Measurements from ENCODE around the gene POU3F2.

Gene POU3F2

DNA sequence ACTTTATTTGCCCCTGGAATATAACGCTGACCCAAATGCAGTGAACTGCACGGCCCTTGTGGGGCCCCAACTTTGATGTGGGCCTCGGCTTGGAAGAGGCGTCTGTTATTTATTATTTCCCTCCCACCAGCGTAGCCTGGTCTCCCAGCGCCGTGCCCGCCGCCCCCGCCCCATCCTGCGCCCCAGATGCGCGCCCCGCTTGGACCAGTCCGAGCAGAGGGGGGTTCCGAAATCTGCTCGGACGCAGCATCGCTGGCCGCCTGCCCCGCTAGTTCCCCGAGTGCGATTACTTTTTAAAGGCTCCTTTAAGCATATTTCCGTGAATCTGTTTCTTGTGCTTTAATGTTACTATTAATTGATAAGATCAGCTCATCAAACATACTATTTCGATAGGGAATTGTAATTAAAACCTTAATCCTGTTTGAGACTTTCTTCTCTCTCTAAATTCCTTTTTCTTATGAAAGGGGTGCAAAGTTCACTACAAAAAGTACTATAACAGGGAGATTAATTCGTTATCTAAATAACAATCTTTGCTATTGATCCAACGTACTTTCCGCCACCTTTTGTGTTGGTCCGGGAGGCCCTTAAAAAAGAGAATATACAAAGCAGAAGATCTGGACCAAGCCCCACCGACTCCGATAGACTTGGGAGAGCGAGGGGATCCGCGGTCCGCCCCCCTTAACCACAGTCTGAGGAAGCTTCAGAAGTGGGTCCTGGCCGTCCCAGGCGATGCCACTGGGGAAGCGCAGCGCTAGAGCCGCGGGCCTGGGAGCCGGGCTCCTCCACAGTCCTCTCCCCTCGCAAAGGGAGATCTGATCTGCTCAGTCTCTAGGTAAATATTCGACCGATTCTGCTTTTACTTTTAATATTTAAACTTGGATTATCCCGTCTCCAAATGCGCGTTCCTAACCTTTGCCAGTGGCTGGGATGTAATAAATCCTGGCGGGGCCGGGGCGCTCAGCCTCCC is 10.2 kb downstream of the POU3F2 start:
- no peak for DNase-seq

DNA sequence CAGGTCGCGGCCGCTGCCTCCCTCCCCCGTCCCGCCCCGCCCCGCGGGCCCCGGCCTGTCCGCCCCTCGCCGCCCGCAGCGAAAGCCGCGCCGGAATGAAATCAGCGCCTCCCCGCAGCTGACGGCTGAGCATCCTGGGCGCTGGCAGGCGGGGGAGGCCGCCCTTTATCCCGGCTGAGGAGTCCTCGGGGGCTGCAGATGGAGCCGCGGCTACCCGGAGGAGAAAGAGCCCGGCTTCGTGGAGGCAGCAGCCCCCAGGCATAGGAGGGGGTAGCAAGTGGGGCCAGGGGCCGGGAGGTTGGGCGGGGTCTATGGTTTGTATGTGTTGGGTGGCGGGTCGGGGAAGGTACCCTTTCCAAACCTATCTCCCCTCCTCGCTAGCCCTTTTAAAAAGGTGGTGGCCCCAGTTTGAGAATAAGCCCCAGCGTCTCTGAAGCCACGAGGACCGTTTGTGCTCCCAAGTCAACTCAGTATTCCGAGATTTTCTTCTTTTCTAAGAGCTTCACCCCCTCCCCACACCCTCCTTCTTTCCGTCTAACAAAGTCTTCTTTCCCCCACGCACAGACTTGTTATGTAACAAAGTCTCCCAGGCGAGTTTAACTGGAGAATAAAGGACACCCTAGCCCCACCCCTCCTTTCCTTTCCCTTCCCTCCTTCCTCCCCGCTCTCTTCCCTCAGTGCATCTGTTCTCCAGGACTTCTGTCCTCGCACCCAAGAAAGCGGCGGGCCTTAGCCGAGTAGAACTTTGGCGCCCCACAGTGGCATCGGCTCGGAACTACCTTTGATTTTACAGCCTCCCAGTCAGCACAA is 11.0 kb downstream of the POU3F2 start:
- peak; percentile 72 for DNase-seq

- DNase-seq, result no peak
These were observed 11.6 kb downstream of the POU3F2 start for GRCh38 chr6:98846021-98846380.

DNA sequence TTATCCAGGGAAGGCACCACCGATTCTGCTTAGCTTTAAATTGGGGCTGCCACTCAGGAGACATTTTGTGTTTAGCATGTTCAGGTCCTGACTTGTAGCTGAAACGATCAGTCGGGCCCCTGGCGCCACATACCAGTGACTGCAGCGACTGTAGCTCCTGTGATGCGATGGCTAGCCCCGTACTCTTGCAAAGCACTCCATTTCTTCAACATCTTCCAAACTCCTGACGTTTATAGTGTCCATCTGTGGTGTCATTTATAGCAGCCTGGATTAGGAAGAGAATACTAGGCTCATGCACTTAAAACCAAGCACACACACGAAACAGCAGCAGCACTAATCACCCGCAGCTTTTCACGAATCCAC is 13.0 kb downstream of the POU3F2 start:
- no peak for DNase-seq

- no peak for DNase-seq
These were observed 13.6 kb downstream of the POU3F2 start for GRCh38 chr6:98847779-98848538.

DNA sequence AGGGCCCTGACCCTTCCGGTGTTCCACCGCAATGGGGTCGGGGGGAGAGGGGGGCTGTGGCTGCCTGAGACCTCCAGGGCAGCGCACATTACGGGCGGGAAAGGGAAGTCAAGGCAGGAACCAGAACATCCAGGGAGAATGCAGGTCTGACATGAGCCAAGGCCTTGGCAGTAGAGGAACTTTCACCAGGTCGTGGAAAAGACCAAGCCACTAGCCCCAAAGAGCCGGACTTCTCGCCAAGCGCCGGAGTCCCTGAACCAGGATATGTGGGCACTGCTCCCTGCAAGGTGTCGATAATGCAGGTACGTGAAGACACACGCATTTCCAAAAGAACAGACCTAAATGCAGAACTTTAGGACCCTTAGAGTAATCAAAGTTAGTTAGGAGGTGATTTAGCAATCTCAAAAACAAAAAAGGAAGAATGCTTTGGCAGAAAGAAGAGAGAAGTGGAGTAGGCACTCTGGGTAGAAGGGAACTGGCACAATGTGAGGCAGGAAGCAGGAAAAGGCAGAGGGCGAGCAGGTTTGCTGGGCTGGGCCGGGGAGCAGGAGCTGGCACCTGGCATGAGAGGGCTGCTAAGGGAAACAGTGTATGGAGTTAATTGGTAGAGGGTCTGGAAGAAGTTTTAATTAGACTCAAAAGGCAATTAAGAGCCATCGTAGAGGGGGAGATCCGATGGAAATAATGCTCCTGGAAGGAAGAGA is 14.3 kb downstream of the POU3F2 start:
- no peak for DNase-seq

DNA sequence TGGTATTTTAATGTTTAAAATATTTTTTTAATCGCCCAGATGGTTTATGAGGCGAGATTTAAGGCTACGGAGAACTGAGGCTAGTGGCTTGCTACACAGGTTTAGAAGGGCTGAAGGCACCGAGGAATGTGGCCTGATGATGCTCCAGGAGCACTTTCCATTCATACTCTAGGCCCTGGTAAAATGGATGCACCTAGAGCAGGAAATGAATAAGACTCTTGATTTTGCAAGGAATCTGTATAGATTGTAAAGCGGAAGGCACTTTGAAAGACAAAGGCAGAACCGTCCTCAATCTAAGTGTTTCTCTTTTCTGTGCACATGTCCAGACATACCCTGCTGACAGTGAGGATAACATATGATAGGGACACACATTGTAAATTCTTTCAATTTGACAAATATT is 30.1 kb downstream of the POU3F2 start:
- no peak for DNase-seq

GRCh38 chr6:98871057-98871456 is 36.7 kb downstream of the POU3F2 start:
- DNase-seq, result no peak

- DNase-seq, result no peak
These were observed 37.4 kb downstream of the POU3F2 start for GRCh38 chr6:98871821-98872220.

GRCh38 chr6:98875375-98875774 is 41.0 kb downstream of the POU3F2 start:
- DNase-seq, result no peak

- no peak for DNase-seq
These were observed 42.9 kb downstream of the POU3F2 start for GRCh38 chr6:98877250-98877649.

- no peak for DNase-seq
These were observed 46.1 kb downstream of the POU3F2 start for GRCh38 chr6:98880486-98880885.

GRCh38 chr6:98885330-98885729 is 51.0 kb downstream of the POU3F2 start:
- no peak for DNase-seq

DNA sequence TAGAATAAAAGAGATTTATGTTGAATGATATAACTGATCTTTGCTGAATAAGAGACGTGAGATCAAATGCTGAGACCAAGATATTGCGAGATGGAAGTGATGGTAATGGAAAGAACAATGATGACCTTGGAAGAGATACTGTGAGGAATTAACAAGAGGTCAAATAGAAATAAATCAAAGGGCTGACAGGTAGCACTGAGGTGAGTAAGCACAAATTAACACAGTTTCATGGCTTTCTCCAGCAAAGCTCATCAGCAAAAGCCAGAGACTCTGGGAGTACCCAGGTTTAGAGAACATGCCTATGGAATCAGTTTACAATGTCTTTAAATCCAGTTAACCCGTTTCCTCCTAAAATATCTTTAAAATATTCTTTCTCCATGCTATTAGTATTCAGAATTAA is 53.3 kb downstream of the POU3F2 start:
- no peak for DNase-seq
